ENCODE measurements around the gene TOMM6.
A peak's percentile ranks its signal among the peaks of the same experiment; 100 is the strongest.

The TOMM6 gene

GRCh38 chr6:41768545-41769308, 18.8 kb upstream of the TOMM6 start:
- H3K9me3 ChIP-seq (ENCODE audit: low read length), result no peaks in the 10 kb centered on the region
- H3K27ac ChIP-seq (ENCODE audit: low read depth, low read length), result no peak overlapping the region
- peaks cover 11% of the 10 kb centered on the region for H3K4me1 ChIP-seq (ENCODE audit: insufficient read depth, low read length)
- peaks cover 29% of the 10 kb centered on the region for H3K36me3 ChIP-seq (ENCODE audit: insufficient read depth, low read length)
- no peaks in the 10 kb centered on the region for H3K27me3 ChIP-seq (ENCODE audit: control insufficient read depth in 1 of 2, insufficient read depth in 2 of 2, low read length in 2 of 2)
- H3K9ac ChIP-seq (ENCODE audit: low read length), result no peak overlapping the region
- no peak overlapping the region for H3K4me3 ChIP-seq (ENCODE audit: low read depth in 1 of 2, low read length in 2 of 2)

GRCh38 chr6:41769376-41769775, 18.1 kb upstream of the TOMM6 start:
- Histone ChIP-seq H3K4me1 (ENCODE audit: insufficient read depth, low read length) (peaks cover 11% of the 10 kb centered on the region), H3K9me3 (ENCODE audit: low read length) (no peaks in the 10 kb centered on the region), H3K9ac (ENCODE audit: low read length) (no peak overlapping the region), H3K4me3 (ENCODE audit: low read depth in 1 of 2, low read length in 2 of 2) (no peak overlapping the region), H3K27ac (ENCODE audit: low read depth, low read length) (no peak overlapping the region), H3K36me3 (ENCODE audit: insufficient read depth, low read length) (peaks cover 33% of the 10 kb centered on the region), H3K27me3 (ENCODE audit: control insufficient read depth in 1 of 2, insufficient read depth in 2 of 2, low read length in 2 of 2) (no peaks in the 10 kb centered on the region)

- H3K27ac ChIP-seq (ENCODE audit: low read depth, low read length), result no peak overlapping the region
- H3K27me3 ChIP-seq (ENCODE audit: control insufficient read depth in 1 of 2, insufficient read depth in 2 of 2, low read length in 2 of 2), result no peaks in the 10 kb centered on the region
- H3K4me1 ChIP-seq (ENCODE audit: insufficient read depth, low read length), result peaks cover 11% of the 10 kb centered on the region
- no peak overlapping the region for H3K4me3 ChIP-seq (ENCODE audit: low read depth in 1 of 2, low read length in 2 of 2)
- peaks cover 44% of the 10 kb centered on the region for H3K36me3 ChIP-seq (ENCODE audit: insufficient read depth, low read length)
- H3K9me3 ChIP-seq (ENCODE audit: low read length), result no peaks in the 10 kb centered on the region
- no peak overlapping the region for H3K9ac ChIP-seq (ENCODE audit: low read length)
Measured at GRCh38 chr6:41770381-41771057, 17.0 kb upstream of the TOMM6 start.

- H3K4me1 ChIP-seq (ENCODE audit: insufficient read depth, low read length), result peaks cover 11% of the 10 kb centered on the region
- no peaks in the 10 kb centered on the region for H3K27me3 ChIP-seq (ENCODE audit: control insufficient read depth in 1 of 2, insufficient read depth in 2 of 2, low read length in 2 of 2)
- no peak overlapping the region for H3K4me3 ChIP-seq (ENCODE audit: low read depth in 1 of 2, low read length in 2 of 2)
- H3K9ac ChIP-seq (ENCODE audit: low read length), result no peak overlapping the region
- H3K9me3 ChIP-seq (ENCODE audit: low read length), result no peaks in the 10 kb centered on the region
- no peak overlapping the region for H3K27ac ChIP-seq (ENCODE audit: low read depth, low read length)
- H3K36me3 ChIP-seq (ENCODE audit: insufficient read depth, low read length), result peaks cover 49% of the 10 kb centered on the region
Measured at GRCh38 chr6:41771058-41771983, 16.2 kb upstream of the TOMM6 start.

- Histone ChIP-seq H3K4me1 (ENCODE audit: insufficient read depth, low read length) (peaks cover 10% of the 10 kb centered on the region), H3K9ac (ENCODE audit: low read length) (no peak overlapping the region), H3K9me3 (ENCODE audit: low read length) (no peaks in the 10 kb centered on the region), H3K27me3 (ENCODE audit: control insufficient read depth in 1 of 2, insufficient read depth in 2 of 2, low read length in 2 of 2) (no peaks in the 10 kb centered on the region), H3K27ac (ENCODE audit: low read depth, low read length) (no peak overlapping the region), H3K4me3 (ENCODE audit: low read depth in 1 of 2, low read length in 2 of 2) (no peak overlapping the region), H3K36me3 (ENCODE audit: insufficient read depth, low read length) (peaks cover 49% of the 10 kb centered on the region)
Measured at GRCh38 chr6:41774841-41775240, 12.7 kb upstream of the TOMM6 start.

GRCh38 chr6:41775293-41775882, 12.1 kb upstream of the TOMM6 start:
- no peak overlapping the region for H3K27ac ChIP-seq (ENCODE audit: low read depth, low read length)
- peaks cover 49% of the 10 kb centered on the region for H3K36me3 ChIP-seq (ENCODE audit: insufficient read depth, low read length)
- H3K9ac ChIP-seq (ENCODE audit: low read length), result no peak overlapping the region
- H3K4me1 ChIP-seq (ENCODE audit: insufficient read depth, low read length), result peaks cover 10% of the 10 kb centered on the region
- H3K9me3 ChIP-seq (ENCODE audit: low read length), result no peaks in the 10 kb centered on the region
- no peaks in the 10 kb centered on the region for H3K27me3 ChIP-seq (ENCODE audit: control insufficient read depth in 1 of 2, insufficient read depth in 2 of 2, low read length in 2 of 2)
- H3K4me3 ChIP-seq (ENCODE audit: low read depth in 1 of 2, low read length in 2 of 2), result no peak overlapping the region

GRCh38 chr6:41777551-41778285, 9.8 kb upstream of the TOMM6 start:
- no peaks in the 10 kb centered on the region for H3K27me3 ChIP-seq (ENCODE audit: control insufficient read depth in 1 of 2, insufficient read depth in 2 of 2, low read length in 2 of 2)
- peaks cover 19% of the 10 kb centered on the region for H3K4me1 ChIP-seq (ENCODE audit: insufficient read depth, low read length)
- H3K9me3 ChIP-seq (ENCODE audit: low read length), result no peaks in the 10 kb centered on the region
- H3K27ac ChIP-seq (ENCODE audit: low read depth, low read length), result no peak overlapping the region
- peaks cover 32% of the 10 kb centered on the region for H3K36me3 ChIP-seq (ENCODE audit: insufficient read depth, low read length)
- no peak overlapping the region for H3K9ac ChIP-seq (ENCODE audit: low read length)
- H3K4me3 ChIP-seq (ENCODE audit: low read depth in 1 of 2, low read length in 2 of 2), result no peak overlapping the region

GRCh38 chr6:41778895-41779294, 8.6 kb upstream of the TOMM6 start:
- Histone ChIP-seq H3K4me3 (ENCODE audit: low read depth in 1 of 2, low read length in 2 of 2) (peak overlapping the region; percentile 37 to 63), H3K4me1 (ENCODE audit: insufficient read depth, low read length) (peaks cover 19% of the 10 kb centered on the region), H3K36me3 (ENCODE audit: insufficient read depth, low read length) (peaks cover 29% of the 10 kb centered on the region), H3K27ac (ENCODE audit: low read depth, low read length) (no peak overlapping the region), H3K9ac (ENCODE audit: low read length) (peak overlapping the region; percentile 71), H3K27me3 (ENCODE audit: control insufficient read depth in 1 of 2, insufficient read depth in 2 of 2, low read length in 2 of 2) (no peaks in the 10 kb centered on the region), H3K9me3 (ENCODE audit: low read length) (no peaks in the 10 kb centered on the region)

- Histone ChIP-seq H3K27ac (ENCODE audit: low read depth, low read length) (no peak overlapping the region), H3K27me3 (ENCODE audit: control insufficient read depth in 1 of 2, insufficient read depth in 2 of 2, low read length in 2 of 2) (no peaks in the 10 kb centered on the region), H3K9ac (ENCODE audit: low read length) (peak overlapping the region; percentile 71), H3K4me3 (ENCODE audit: low read depth in 1 of 2, low read length in 2 of 2) (peak overlapping the region; percentile 37 to 63), H3K4me1 (ENCODE audit: insufficient read depth, low read length) (peaks cover 19% of the 10 kb centered on the region), H3K9me3 (ENCODE audit: low read length) (no peaks in the 10 kb centered on the region), H3K36me3 (ENCODE audit: insufficient read depth, low read length) (peaks cover 25% of the 10 kb centered on the region)
Measured at GRCh38 chr6:41779336-41779735, 8.2 kb upstream of the TOMM6 start.

GRCh38 chr6:41779788-41780550, 7.5 kb upstream of the TOMM6 start, which contains the start of gene FRS3:
FRS3 (minus strand) TSS chr6:41779900; CDS start chr6:41776987, 2,913 bp downstream.
- H3K27me3 ChIP-seq (ENCODE audit: control insufficient read depth in 1 of 2, insufficient read depth in 2 of 2, low read length in 2 of 2), result no peaks in the 10 kb centered on the region
- peaks cover 19% of the 10 kb centered on the region for H3K36me3 ChIP-seq (ENCODE audit: insufficient read depth, low read length)
- H3K9me3 ChIP-seq (ENCODE audit: low read length), result no peaks in the 10 kb centered on the region
- H3K4me3 ChIP-seq (ENCODE audit: low read depth in 1 of 2, low read length in 2 of 2), result peak within 1 kb of the TSS; percentile 37 to 69
- peak within 1 kb of the TSS; percentile 70 for H3K27ac ChIP-seq (ENCODE audit: low read depth, low read length)
- peak within 1 kb of the TSS; percentile 71 for H3K9ac ChIP-seq (ENCODE audit: low read length)
- peaks cover 19% of the 10 kb centered on the region for H3K4me1 ChIP-seq (ENCODE audit: insufficient read depth, low read length)

Measured in muscle layer of colon (tissue), 2 donors.